Liver (tissue), 9 donors: ENCODE measurements around the gene MAP4K3. TPM values are rescaled to one million over a fixed set of nuclear protein-coding genes. Genes with fewer than 3 reads are reported as not detected.

Source experiments
- DNase-seq: peaks from one replicate; pipeline ENCODE4 v3.0.0-alpha.2; 2017; ENCODE audit warnings: low spot score
- H3K27ac ChIP-seq, 2 donors: one replicate each; pipeline ENCODE4 v1.7.0; 2013; ENCODE audit warnings: inconsistent platforms in 2 of 2, low read length in 2 of 2, control low read depth in 1 of 2, low read depth in 1 of 2, mild to moderate bottlenecking in 1 of 2
- H3K27me3 ChIP-seq, 4 donors: one replicate each; pipeline versions ENCODE4 v1.6.1 to v1.7.0; 2013; ENCODE audit warnings: low read length in 3 of 4, inconsistent platforms in 1 of 4, mild to moderate bottlenecking in 1 of 4, moderate library complexity in 1 of 4; ENCODE audit not compliant: control insufficient read depth in 4 of 4, insufficient read depth in 4 of 4
- H3K36me3 ChIP-seq, 4 donors: one replicate each; pipeline versions ENCODE4 v1.6.1 to v1.7.0; 2013; ENCODE audit warnings: low read length in 3 of 4, mild to moderate bottlenecking in 3 of 4, low read depth in 1 of 4, moderate library complexity in 1 of 4; ENCODE audit not compliant: control insufficient read depth in 4 of 4, insufficient read depth in 3 of 4
- H3K4me1 ChIP-seq, 4 donors: one replicate each; pipeline versions ENCODE4 v1.6.1 to v1.7.0; 2013; ENCODE audit warnings: low read length in 3 of 4, mild to moderate bottlenecking in 3 of 4, moderate library complexity in 1 of 4; ENCODE audit not compliant: control insufficient read depth in 4 of 4, insufficient read depth in 4 of 4
- H3K4me3 ChIP-seq, 3 donors: one replicate each; pipeline versions ENCODE4 v1.6.1 to v1.7.0; 2013; ENCODE audit warnings: low read length in 3 of 3, control low read depth in 1 of 3, low read depth in 1 of 3, mild to moderate bottlenecking in 1 of 3
- H3K9ac ChIP-seq, 2 donors: one replicate each; pipeline ENCODE4 v1.7.0; 2013; ENCODE audit warnings: low read length in 2 of 2, mild to moderate bottlenecking in 2 of 2, moderate library complexity in 2 of 2, control low read depth in 1 of 2, low read depth in 1 of 2
- H3K9me3 ChIP-seq, 4 donors: one replicate each; pipeline versions ENCODE4 v1.6.1 to v1.7.0; 2013; ENCODE audit warnings: low read length in 3 of 4; ENCODE audit not compliant: control insufficient read depth in 4 of 4
- EGR1 ChIP-seq, 2 donors: IDR thresholded peaks; 2 replicates each; pipeline ENCODE4 v1.6.1; 2016 to 2018; ENCODE audit warnings: antibody characterized with exemption in 2 of 2, low read depth in 2 of 2
- FOXA1 ChIP-seq: IDR thresholded peaks from 2 replicates; pipeline ENCODE4 v1.6.1; 2016; ENCODE audit warnings: antibody characterized with exemption
- FOXA2 ChIP-seq: IDR thresholded peaks from 2 replicates; pipeline ENCODE4 v1.6.1; 2016; ENCODE audit warnings: antibody characterized with exemption
- GABPA ChIP-seq, 2 donors: IDR thresholded peaks in 1 of 2; conservative IDR thresholded peaks in 1 of 2; 2 replicates each; pipeline ENCODE4 v1.6.1; 2016; ENCODE audit warnings: antibody characterized with exemption in 2 of 2, mild to moderate bottlenecking in 1 of 2, moderate library complexity in 1 of 2
- HNF4A ChIP-seq, 2 donors: conservative IDR thresholded peaks; 2 replicates each; pipeline ENCODE4 v1.6.1; 2016; ENCODE audit warnings: antibody characterized with exemption in 2 of 2, mild to moderate bottlenecking in 2 of 2
- HNF4G ChIP-seq: IDR thresholded peaks from 2 replicates; pipeline ENCODE4 v1.6.1; 2016; ENCODE audit warnings: antibody characterized with exemption
- NR2F2 ChIP-seq: IDR thresholded peaks from 2 replicates; pipeline ENCODE4 v1.6.1; 2016; ENCODE audit warnings: antibody characterized with exemption
- RXRA ChIP-seq, 2 donors: IDR thresholded peaks; 2 replicates each; pipeline ENCODE4 v1.6.1; 2017 to 2018; ENCODE audit warnings: antibody characterized with exemption in 2 of 2, mild to moderate bottlenecking in 1 of 2
- SP1 ChIP-seq: IDR thresholded peaks from 2 replicates; pipeline ENCODE4 v1.6.1; 2018; ENCODE audit warnings: antibody characterized with exemption, mild to moderate bottlenecking
- TAF1 ChIP-seq: conservative IDR thresholded peaks from 2 replicates; pipeline ENCODE4 v1.6.1; 2016; ENCODE audit warnings: antibody characterized with exemption, mild to moderate bottlenecking
- YY1 ChIP-seq: IDR thresholded peaks from 2 replicates; pipeline ENCODE4 v1.6.1; 2016; ENCODE audit warnings: antibody characterized with exemption, mild to moderate bottlenecking
- WGBS: extraction: QIAGEN DNeasy Blood & Tissue Kit; methylation state at CpG from one replicate; pipeline ENCODE4 v1.1.7; 2013; 5-methylcytosine and 5-hydroxymethylcytosine counted together
- polyA plus RNA-seq, 2 donors: library from polyadenylated mRNA; stranded (reverse) in 1 of 2; unstranded in 1 of 2; fragments of 200-250 nt in 1 of 2; fragments of >200 nt in 1 of 2; fragmentation: Nextera tagmentation in 1 of 2; extraction: Ambion mirVana in 1 of 2; gene quantifications; one replicate each; pipeline versions ENCODE4 v1.2.1 to v1.2.3, GENCODE V29; 2013 to 2015
- total RNA-seq, 2 donors: library from RNA; depleted of rRNA; stranded (reverse); fragments of >200 nt; gene quantifications; one replicate each; pipeline ENCODE4 v1.2.3, GENCODE V29; 2014
- TF ChIP-seq, protein P1 (sequence below): IDR thresholded peaks from 2 replicates; pipeline ENCODE4 v1.6.1; 2016; ENCODE audit warnings: antibody characterized with exemption
- TF ChIP-seq, protein P2 (sequence below): fragments of 150-350 bp; IDR thresholded peaks from 2 replicates; pipeline ENCODE4 v1.5.1; 2017; ENCODE audit warnings: improper control_type of control experiment, low read depth, low read length; ENCODE audit not compliant: missing input control
- TF ChIP-seq, protein P3 (sequence below): IDR thresholded peaks from 2 replicates; pipeline ENCODE4 v1.6.1; 2016; ENCODE audit warnings: antibody characterized with exemption
- TF ChIP-seq, protein P4 (sequence below): IDR thresholded peaks from 2 replicates; pipeline ENCODE4 v1.6.1; 2016; ENCODE audit warnings: antibody characterized with exemption, mild to moderate bottlenecking
- donor health status: healthy.
- donor health status: healthy.
- donor health status: healthy.
- donor health status: healthy.
- donor health status: healthy.

The MAP4K3 gene
- total and polyA plus RNA-seq, 4 donors = 6.2 to 23.8 (median 10.9) TPM

DNA sequence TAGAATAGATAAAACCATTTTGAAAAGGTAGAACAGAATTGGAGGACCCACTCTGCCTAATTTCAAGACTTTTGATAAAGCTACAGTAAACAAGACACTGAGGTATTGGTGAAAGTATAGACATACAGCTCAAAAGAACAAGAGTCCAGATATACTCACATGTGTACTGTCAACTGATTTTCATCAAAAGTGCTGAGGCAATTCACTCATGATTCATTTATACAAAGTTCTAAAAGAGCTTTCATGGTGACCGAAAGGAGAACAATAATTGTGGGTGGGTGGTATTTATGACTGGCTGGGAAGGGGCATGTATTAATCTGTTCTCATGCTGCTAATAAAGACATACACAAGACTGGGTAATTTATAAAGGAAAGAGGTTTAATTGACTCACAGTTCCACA lies 7.3 kb downstream of the MAP4K3 start:
- Histone ChIP-seq H3K4me1 (peaks cover 2 to 32% (median 12%) of the 10 kb centered on the region in 4 donors), H3K9me3 (no peaks in the 10 kb centered on the region), H3K27me3 (no peaks in the 10 kb centered on the region), H3K9ac (no peak overlapping the region), H3K27ac (no peak overlapping the region), H3K36me3 (no peaks in the 10 kb centered on the region), H3K4me3 (no peak overlapping the region)
- TF ChIP-seq YY1 (no peak), TAF1 (no peak), EGR1 (IDR thresholded peaks at IDR 0.05; ENCODE audit: low read depth in 2 of 2) (no peak), GABPA (IDR thresholded peaks at IDR 0.05 in 1 of 2, conservative IDR thresholded peaks at IDR 0.05 in 1 of 2) (no peak), NR2F2 (no peak), HNF4A (conservative IDR thresholded peaks at IDR 0.05) (no peak), FOXA2 (no peak), RXRA (IDR thresholded peaks at IDR 0.05) (no peak), HNF4G (no peak)
- TF ChIP-seq, protein P1, sequence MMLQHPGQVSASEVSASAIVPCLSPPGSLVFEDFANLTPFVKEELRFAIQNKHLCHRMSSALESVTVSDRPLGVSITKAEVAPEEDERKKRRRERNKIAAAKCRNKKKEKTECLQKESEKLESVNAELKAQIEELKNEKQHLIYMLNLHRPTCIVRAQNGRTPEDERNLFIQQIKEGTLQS = no peak
- TF ChIP-seq, protein P2, sequence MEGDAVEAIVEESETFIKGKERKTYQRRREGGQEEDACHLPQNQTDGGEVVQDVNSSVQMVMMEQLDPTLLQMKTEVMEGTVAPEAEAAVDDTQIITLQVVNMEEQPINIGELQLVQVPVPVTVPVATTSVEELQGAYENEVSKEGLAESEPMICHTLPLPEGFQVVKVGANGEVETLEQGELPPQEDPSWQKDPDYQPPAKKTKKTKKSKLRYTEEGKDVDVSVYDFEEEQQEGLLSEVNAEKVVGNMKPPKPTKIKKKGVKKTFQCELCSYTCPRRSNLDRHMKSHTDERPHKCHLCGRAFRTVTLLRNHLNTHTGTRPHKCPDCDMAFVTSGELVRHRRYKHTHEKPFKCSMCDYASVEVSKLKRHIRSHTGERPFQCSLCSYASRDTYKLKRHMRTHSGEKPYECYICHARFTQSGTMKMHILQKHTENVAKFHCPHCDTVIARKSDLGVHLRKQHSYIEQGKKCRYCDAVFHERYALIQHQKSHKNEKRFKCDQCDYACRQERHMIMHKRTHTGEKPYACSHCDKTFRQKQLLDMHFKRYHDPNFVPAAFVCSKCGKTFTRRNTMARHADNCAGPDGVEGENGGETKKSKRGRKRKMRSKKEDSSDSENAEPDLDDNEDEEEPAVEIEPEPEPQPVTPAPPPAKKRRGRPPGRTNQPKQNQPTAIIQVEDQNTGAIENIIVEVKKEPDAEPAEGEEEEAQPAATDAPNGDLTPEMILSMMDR = no peak
- TF ChIP-seq, protein P3, sequence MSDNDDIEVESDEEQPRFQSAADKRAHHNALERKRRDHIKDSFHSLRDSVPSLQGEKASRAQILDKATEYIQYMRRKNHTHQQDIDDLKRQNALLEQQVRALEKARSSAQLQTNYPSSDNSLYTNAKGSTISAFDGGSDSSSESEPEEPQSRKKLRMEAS = no peak
- 97% methylated on average over 1 of the region's 1 CpG for WGBS
- no peak for DNase-seq

DNA sequence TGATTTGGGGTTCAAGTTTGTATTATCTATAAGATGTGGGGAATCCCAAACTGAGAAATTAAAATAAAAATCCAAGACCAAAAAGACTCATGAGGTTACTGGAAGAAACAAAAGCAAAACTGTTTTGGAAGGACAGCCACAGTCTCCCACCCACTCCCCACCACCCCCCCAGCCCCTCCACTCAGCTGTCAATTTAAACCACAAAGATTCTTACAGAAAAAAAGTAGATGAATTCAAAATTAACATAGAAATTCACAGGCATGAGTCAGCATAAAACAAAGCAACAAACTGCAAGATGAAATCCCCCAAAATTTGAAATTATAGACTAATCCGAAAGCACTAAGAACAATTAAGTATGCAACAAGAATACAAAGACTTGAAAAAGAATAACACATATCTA lies 12.1 kb downstream of the MAP4K3 start:
- H3K9me3 ChIP-seq = no peaks in the 10 kb centered on the region
- H3K4me3 ChIP-seq = no peak overlapping the region
- H3K4me1 ChIP-seq = peaks cover 0 to 4% (median 0%) of the 10 kb centered on the region in 4 donors
- H3K27ac ChIP-seq = no peak overlapping the region
- DNase-seq = no peak
- no peaks in the 10 kb centered on the region for H3K27me3 ChIP-seq
- H3K9ac ChIP-seq = no peak overlapping the region
- 97% methylated on average over 1 of the region's 1 CpG for WGBS
- no peak for TF ChIP-seq RXRA (IDR thresholded peaks at IDR 0.05)
- no peak for TF ChIP-seq EGR1 (IDR thresholded peaks at IDR 0.05; ENCODE audit: low read depth in 2 of 2)
- TF ChIP-seq, protein P2 = no peak
- TF ChIP-seq NR2F2 = no peak
- no peak for TF ChIP-seq SP1
- no peak for TF ChIP-seq HNF4G
- no peak for TF ChIP-seq FOXA1
- TF ChIP-seq, protein P4, sequence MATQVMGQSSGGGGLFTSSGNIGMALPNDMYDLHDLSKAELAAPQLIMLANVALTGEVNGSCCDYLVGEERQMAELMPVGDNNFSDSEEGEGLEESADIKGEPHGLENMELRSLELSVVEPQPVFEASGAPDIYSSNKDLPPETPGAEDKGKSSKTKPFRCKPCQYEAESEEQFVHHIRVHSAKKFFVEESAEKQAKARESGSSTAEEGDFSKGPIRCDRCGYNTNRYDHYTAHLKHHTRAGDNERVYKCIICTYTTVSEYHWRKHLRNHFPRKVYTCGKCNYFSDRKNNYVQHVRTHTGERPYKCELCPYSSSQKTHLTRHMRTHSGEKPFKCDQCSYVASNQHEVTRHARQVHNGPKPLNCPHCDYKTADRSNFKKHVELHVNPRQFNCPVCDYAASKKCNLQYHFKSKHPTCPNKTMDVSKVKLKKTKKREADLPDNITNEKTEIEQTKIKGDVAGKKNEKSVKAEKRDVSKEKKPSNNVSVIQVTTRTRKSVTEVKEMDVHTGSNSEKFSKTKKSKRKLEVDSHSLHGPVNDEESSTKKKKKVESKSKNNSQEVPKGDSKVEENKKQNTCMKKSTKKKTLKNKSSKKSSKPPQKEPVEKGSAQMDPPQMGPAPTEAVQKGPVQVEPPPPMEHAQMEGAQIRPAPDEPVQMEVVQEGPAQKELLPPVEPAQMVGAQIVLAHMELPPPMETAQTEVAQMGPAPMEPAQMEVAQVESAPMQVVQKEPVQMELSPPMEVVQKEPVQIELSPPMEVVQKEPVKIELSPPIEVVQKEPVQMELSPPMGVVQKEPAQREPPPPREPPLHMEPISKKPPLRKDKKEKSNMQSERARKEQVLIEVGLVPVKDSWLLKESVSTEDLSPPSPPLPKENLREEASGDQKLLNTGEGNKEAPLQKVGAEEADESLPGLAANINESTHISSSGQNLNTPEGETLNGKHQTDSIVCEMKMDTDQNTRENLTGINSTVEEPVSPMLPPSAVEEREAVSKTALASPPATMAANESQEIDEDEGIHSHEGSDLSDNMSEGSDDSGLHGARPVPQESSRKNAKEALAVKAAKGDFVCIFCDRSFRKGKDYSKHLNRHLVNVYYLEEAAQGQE = no peak
- TF ChIP-seq YY1 = no peak
- TF ChIP-seq, protein P1 = no peak
- no peaks in the 10 kb centered on the region for H3K36me3 ChIP-seq
